GM18499 (cell line): ENCODE data around the gene BLOC1S4.
"Not testable (repeated sequence)": the region's sequence is repeated elsewhere in the genome, so short reads cannot be mapped to it uniquely, and the experiment has no call there.

Experiments
- ATAC-seq: cut with Tn5 transposase; IDR thresholded peaks from one replicate; pipeline ENCODE4 v1.9.1; 2021; ENCODE audit warnings: moderate number of reproducible peaks; ENCODE audit not compliant: insufficient read depth, unreplicated experiment

The BLOC1S4 gene

GRCh38 chr4:6716018-6716911, at the start of gene BLOC1S4:
Gene BLOC1S4, plus strand, starts transcription at chr4:6716174. Its CDS starts 36 bp downstream, at chr4:6716210.
- ATAC-seq, result peak; percentile 45

DNA sequence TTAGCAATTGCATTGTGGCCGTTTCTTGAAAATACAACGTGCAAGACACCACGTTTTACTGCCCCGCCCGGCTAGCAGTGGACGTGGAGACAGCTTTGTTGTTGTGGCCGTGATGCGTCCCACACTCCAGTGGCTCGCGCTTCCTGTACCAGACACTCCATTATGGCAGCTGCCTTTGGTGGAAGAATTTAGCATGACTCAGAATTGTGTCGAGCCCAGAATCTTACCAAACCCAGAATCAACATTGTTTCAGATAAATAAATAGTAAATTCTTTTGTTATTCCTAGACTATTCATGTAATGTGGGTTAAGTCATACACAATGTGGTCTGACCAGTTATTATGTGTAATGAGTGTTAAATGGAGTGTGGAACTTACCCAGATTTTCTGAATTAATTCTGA, 47.6 kb upstream of the BLOC1S4 start:
- no peak for ATAC-seq

- no peak for ATAC-seq
Measured at GRCh38 chr4:6671648-6672047, 44.3 kb upstream of the BLOC1S4 start.

DNA sequence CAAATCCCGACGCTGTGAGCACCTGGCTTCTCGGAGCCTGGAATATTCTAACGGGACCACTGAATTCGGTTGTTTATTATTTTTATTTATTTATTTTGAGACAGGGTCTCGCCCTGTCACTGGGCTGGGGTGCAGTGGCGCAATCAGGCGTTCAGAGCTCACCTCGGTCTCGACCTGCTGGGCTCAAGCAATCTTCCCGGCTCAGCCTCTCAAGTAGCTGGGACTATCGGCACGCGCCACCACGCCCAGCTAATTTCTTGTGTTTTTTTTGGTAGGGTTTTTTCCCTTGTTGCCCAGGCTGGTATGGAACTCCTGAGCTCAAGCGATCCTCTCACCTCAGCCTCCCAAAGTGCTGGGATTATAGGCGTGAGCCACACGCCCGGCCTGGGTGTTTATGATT, 43.8 kb upstream of the BLOC1S4 start:
- ATAC-seq, result no peak

DNA sequence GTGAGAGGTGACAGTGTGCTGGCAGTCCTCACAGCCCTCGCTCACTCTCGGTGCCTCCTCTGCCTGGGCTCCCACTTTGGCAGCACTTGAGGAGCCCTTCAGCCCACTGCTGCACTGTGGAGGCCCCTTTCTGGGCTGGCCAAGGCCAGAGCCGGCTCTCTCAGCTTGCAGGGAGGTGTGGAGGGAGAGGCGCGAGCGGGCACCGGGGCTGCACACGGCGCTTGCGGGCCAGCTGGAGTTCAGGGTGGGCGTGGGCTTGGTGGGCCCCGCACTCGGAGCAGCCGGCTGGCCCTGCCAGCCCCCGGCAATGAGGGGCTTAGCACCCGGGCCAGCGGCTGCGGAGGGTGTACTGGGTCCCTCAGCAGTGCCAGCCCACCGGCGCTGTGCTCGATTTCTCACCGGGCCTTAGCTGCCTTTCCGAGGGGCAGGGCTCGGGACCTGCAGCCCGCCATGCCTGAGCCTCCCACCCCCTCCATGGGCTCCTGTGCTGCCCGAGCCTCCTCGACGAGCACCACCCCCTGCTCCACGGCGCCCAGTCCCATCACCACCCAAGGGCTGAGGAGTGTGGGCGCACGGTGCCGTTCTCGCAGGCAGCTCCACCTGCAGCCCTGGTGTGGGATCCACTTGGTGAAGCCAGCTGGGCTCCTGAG, 43.3 kb upstream of the BLOC1S4 start:
- not testable (repeated sequence) for ATAC-seq

DNA sequence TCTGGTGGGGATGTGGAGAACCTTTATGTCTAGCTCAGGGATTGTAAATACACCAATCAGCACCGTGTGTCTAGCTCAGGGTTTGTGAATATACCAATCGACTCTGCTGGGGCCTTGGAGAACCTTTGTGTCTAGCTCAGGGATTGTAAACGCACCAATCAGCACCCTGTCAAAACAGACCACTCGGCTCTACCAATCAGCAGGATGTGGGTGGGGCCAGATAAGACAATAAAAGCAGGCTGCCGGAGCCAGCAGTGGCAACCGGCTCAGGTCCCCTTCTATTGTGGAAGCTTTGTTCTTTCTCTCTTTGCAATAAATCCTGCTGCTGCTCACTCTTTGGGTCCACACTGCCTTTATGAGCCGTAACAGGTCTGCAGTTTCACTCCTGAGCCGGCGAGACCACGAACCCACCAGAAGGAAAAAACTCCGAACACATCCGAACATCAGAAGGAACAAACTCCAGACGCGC, 42.7 kb upstream of the BLOC1S4 start:
- ATAC-seq, result not testable (repeated sequence)

- ATAC-seq, result peak; percentile 44
Measured at GRCh38 chr4:6673660-6674499, 42.1 kb upstream of the BLOC1S4 start.

- ATAC-seq, result peak; percentile 34
Measured at GRCh38 chr4:6674500-6675149, 41.3 kb upstream of the BLOC1S4 start.

DNA sequence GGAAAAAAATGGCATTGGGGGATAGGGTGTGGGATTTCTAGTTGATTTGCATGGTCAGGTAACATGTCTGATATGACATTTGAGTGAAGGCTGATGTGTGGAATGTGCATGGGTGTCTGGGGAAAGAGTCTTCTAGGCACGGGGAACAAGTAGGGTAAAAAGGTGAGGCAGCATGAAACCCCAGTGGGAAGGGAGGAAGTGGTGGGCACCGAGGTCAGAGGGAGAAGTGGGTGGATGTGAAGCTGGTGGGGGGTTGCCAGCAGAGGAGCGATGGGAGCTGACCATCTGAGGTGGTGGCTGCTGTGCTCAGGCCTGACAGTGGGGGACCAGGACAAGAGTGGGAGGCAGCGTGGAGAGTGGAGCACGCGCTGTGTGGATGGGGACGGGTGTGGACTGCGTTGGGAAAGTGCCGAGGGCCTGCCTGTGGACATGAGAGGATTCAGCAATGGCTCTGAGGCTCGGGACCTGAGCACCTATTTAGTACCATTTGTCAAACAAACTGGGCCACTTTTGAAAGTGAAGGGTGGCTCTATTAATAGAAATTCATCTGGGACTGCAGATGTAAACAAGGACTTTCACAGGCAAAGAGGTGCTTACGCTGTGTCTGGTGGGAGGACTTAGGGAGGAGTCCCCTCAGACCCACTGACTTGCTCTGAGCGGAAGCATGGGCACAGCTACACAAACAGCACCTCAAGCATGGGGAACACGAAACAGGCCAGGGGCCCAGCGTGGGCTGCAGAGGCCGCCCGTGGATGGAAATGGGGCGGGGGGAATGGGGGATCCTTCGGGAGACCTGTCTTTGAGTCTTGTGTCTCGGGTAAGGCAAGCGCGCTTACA, 39.0 kb upstream of the BLOC1S4 start:
- no peak for ATAC-seq

- no peak for ATAC-seq
Measured at GRCh38 chr4:6680372-6681034, 35.5 kb upstream of the BLOC1S4 start.

- no peak for ATAC-seq
Measured at GRCh38 chr4:6681191-6681590, 34.8 kb upstream of the BLOC1S4 start.

- no peak for ATAC-seq
Measured at GRCh38 chr4:6682862-6683590, 32.9 kb upstream of the BLOC1S4 start.

DNA sequence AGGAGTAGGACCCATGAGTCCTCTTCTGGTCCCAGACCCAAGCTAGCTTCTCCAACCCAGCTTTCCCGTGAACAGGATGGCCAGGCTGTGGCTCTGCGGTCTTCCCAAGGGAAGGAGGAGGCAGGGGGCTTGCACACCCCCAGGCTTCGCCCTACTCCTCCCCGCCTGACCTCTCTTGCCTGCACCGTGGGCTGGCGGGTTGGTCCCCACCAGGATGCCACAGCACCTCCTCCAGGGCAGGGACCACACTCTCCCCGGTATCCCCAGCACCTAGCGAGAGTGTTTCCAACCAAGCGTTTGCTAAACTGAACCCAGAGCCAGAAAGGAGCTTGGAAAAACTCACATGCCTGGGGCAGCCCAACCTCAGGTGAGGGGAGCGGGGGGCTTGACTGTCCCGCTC, 31.3 kb upstream of the BLOC1S4 start:
- no peak for ATAC-seq

DNA sequence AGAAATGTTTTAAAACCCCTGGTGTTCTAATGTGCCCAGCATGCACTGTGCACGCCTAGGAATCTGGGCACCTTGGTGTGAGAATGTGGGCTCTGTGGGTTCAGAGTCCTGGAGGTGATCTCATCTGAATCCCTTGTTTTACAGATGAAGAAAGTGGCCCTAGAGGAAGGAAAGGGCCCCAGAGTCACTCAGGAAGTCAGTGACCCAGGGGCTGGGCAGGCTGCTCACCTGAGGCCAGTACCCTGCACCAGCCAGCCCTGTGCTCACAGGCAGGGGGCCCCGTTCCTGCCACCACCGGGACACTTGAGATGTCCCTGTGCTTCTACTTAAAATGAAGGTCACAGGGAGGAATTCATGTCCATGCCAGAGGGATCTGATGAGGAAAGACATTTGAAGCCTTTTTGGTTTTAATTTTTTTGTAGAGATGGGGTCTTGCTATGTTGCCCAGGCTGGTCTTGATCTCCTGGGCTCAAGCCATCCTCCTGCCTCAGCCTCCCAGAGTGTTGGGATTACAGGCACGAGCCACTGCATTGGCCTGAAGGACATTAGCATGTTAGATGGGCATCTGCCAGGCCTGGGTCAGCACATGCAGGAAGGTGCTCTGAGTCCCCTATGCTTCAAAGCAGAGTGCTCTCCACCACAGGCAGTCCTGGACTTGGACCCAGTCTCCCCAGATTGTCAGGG, 29.7 kb upstream of the BLOC1S4 start:
- ATAC-seq, result no peak

GRCh38 chr4:6687947-6688878, 27.8 kb upstream of the BLOC1S4 start:
- no peak for ATAC-seq

DNA sequence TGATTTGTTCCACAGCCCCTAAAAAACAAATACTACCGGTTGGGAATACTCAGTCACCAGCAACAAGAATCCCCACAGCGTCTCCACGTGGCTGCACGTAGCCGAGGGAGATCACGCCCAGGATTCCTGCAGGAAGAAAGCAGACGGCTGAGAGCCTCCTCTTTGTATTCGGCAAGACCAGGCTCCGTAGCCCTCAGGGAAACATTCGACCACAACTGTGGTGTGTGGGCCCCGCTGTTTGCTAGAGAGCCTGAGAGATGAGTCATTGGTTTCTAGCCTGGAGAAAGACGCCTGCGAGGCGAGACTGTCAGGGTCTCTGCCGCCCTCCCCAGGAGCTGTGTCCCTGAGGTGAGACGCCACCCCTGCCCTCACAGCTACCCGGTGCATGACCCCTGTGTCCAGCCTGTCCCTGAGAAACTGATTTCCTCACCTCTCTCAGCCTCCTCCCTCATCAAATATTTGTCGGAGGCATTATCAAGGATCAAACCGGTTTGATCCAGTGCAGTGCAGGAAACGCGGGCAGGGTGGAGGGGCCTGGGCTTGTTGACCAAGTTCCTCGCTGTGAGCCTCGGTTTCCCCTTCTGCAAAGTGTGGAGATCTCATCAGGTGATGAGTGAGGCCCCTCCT, 27.0 kb upstream of the BLOC1S4 start:
- ATAC-seq, result peak; percentile 80
